IPS-15b (cell line): ENCODE measurements around the gene ELMOD2.
"Not testable (repeated sequence)": the region's sequence is repeated elsewhere in the genome, so short reads cannot be mapped to it uniquely, and the experiment has no call there.

Source experiments
- H3K27me3 ChIP-seq: one replicate; pipeline ENCODE4 v1.6.1; 2013; ENCODE audit warnings: low read length; ENCODE audit not compliant: control insufficient read depth, insufficient read depth
- H3K36me3 ChIP-seq: one replicate; pipeline ENCODE4 v1.6.1; 2013; ENCODE audit warnings: low read length; ENCODE audit not compliant: control insufficient read depth, insufficient read depth
- H3K4me1 ChIP-seq: one replicate; pipeline ENCODE4 v1.6.1; 2013; ENCODE audit warnings: mild to moderate bottlenecking, low read length; ENCODE audit not compliant: control insufficient read depth, insufficient read depth
- H3K4me3 ChIP-seq: one replicate; pipeline ENCODE4 v1.5.1; 2013; ENCODE audit warnings: low read depth, low read length
- H3K9ac ChIP-seq: one replicate; pipeline ENCODE4 v1.6.1; 2013; ENCODE audit warnings: low read depth, mild to moderate bottlenecking, low read length
- H3K9me3 ChIP-seq: one replicate; pipeline ENCODE4 v1.6.1; 2013; ENCODE audit warnings: mild to moderate bottlenecking, low read length; ENCODE audit not compliant: control insufficient read depth, insufficient read depth

ELMOD2 gene, protein sequence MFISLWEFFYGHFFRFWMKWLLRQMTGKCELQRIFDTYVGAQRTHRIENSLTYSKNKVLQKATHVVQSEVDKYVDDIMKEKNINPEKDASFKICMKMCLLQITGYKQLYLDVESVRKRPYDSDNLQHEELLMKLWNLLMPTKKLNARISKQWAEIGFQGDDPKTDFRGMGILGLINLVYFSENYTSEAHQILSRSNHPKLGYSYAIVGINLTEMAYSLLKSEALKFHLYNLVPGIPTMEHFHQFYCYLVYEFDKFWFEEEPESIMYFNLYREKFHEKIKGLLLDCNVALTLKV

DNA sequence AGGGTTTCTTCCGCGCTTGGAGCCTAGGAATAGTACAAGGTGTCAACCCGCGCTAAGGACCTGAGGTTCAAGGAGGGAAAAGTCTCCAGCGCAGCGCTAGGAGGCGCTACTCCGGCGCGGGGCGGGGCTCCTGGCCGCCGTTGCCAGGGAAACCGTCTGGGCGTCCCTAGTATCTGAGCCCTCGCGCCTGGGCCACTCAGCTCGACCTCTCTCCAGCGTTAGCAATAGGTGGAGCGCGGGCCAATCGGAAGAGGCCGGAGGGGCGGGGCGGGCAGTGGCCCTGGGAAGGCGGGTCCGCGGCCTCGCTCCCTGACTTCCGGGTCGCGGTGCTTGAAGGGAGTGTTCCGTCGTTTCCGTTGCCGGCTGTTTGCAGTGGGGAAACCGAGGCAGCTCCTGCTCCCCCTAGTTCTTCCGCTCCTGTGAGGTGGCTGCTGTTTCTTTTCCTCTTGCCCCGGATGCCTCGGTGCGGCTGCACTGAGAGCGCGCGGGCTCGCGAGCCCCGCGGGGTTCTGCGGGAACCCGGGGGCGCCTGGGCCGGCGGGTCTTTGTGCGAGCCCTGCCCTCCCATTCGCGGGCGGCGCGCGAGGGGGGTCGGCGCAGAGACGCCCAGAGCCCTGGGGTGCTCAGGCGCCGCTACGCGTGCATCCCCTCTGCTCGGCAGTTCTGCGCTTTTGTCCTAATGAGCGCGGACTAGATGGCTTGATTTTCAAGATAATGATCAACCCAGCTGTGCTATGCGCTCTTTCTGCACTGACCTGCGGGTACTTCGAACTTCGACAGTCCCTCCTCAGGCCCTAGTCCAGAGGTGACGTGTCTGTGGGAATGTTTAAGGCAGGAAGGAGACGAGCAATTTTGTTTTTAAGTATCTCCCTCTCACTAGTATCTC lies at the start of gene ELMOD2:
Gene ELMOD2, plus strand, starts transcription at position 312 of the 886 bp plus-strand sequence. CDS start 1,261 bp downstream, outside the sequence.
- H3K36me3 ChIP-seq, result no peaks in the 10 kb centered on the region
- no peaks in the 10 kb centered on the region for H3K9me3 ChIP-seq
- H3K9ac ChIP-seq, result peak within 1 kb of the TSS; percentile 88
- no peaks in the 10 kb centered on the region for H3K4me1 ChIP-seq
- peak within 1 kb of the TSS; percentile 99 for H3K4me3 ChIP-seq
- H3K27me3 ChIP-seq, result peaks cover 20% of the 10 kb centered on the region

DNA sequence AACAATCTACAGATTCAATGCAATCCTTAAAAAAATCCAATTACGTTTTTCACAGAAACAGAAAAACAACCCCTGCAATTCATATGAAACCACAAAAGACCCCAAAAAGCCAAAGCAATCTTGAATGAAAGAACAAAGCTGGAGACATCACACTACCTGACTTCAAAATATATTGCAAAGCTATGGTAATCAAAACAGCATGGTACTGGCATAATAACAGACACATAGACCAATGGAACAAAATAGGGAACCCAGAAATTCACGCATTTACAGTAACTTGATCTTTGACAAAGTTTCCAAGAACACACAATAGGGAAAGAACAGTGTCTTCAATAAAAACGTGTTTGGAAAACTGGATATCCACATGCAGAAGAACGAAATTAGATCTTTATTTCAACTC lies 40.5 kb upstream of the ELMOD2 start:
- no peaks in the 10 kb centered on the region for H3K4me1 ChIP-seq
- H3K9ac ChIP-seq, result no peak overlapping the region
- no peak overlapping the region for H3K4me3 ChIP-seq
- H3K27me3 ChIP-seq, result no peaks in the 10 kb centered on the region
- no peaks in the 10 kb centered on the region for H3K9me3 ChIP-seq
- H3K36me3 ChIP-seq, result no peaks in the 10 kb centered on the region

DNA sequence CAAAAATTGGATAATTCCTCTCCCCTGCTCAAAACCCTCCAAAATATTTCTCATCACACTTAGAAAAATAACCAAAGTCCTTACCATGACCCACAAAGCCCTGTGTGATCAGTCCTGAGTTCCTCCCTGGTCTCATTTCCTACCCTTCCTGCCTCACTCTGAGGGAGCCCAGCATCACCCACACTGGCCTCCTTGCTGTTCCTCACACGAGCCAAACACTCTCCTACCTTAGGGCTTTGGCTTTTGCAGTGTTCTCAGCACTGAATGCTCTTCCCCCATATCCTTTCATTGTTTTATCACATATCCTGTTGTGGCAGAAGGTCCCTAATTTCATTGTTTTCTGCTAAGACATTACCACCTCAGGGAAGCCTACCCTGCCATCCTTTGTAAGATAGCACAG lies 38.0 kb upstream of the ELMOD2 start:
- no peaks in the 10 kb centered on the region for H3K9me3 ChIP-seq
- no peak overlapping the region for H3K9ac ChIP-seq
- no peaks in the 10 kb centered on the region for H3K27me3 ChIP-seq
- no peaks in the 10 kb centered on the region for H3K36me3 ChIP-seq
- H3K4me3 ChIP-seq, result no peak overlapping the region
- H3K4me1 ChIP-seq, result no peaks in the 10 kb centered on the region

DNA sequence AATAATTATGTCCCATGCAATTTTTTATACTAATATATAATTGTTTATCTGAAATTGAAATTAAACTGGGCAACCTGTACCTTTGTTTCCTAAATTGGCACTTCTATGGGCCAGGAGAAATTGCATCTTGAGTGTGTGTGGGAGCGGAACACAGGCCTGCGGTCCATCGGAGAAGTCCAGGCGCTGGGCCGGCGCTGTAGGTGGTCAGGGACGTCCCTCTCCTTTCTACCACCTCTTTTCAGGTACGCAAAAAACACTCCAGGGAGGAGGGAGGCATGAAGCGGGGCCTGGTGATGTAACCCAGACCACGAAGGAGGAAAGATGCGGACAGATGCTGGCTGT lies 26.6 kb upstream of the ELMOD2 start:
- H3K4me3 ChIP-seq, result peak overlapping the region; percentile 62
- H3K4me1 ChIP-seq, result no peaks in the 10 kb centered on the region
- H3K9ac ChIP-seq, result no peak overlapping the region
- peaks cover 59% of the 10 kb centered on the region for H3K27me3 ChIP-seq
- no peaks in the 10 kb centered on the region for H3K36me3 ChIP-seq
- no peaks in the 10 kb centered on the region for H3K9me3 ChIP-seq

DNA sequence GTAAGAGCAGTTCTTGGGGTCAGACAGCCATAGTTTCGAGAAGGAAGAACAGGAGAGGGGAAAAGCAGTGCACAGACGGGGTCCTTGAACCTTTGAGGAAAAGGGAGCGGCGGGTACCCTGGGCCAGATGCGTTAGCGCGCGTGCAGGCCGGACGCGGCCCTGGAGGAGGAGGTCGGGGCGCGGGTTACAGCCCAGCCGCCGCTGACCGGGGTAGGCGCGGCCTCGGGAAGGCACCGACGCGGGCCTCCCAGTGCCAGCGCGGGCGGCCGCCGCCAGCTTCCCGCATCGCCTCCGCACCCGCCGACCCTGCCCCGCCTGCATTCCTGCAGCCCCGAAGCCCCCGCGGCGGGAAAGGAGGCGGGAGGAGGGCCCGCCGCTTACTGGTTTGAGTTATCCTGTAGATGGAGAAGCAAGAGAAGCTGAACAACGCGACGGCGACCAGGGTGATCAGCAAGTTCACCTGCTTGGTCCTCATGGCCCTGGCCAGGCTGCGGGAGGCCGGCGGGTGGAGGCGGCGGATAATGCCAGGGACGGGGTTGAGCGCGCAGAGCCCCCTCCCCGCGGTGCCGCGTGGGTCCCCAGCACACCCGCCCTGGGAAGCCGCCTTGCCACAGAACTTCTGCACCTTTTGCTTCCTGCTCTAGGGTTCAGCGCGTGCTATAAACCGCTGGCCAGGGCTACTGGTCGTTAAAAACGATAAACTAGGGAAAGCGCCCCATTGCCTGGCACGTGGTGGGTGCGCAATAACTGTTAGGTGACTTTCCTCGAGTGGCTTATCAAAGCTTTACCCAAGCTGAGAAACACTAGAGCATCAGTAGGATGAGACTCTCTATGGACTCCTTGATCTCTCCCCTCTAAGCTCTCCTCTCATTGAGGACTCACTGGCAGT lies 26.0 kb upstream of the ELMOD2 start, which contains the start of gene MGAT4D:
Gene MGAT4D, minus strand, starts transcription at position 547 of the 890 bp plus-strand sequence. Its CDS starts 71 bp downstream, at position 476.
- Histone ChIP-seq H3K4me3 (peak within 1 kb of the TSS; percentile 62), H3K36me3 (no peaks in the 10 kb centered on the region), H3K4me1 (no peaks in the 10 kb centered on the region), H3K9ac (no peak within 1 kb of the TSS), H3K9me3 (no peaks in the 10 kb centered on the region), H3K27me3 (peaks cover 59% of the 10 kb centered on the region)

DNA sequence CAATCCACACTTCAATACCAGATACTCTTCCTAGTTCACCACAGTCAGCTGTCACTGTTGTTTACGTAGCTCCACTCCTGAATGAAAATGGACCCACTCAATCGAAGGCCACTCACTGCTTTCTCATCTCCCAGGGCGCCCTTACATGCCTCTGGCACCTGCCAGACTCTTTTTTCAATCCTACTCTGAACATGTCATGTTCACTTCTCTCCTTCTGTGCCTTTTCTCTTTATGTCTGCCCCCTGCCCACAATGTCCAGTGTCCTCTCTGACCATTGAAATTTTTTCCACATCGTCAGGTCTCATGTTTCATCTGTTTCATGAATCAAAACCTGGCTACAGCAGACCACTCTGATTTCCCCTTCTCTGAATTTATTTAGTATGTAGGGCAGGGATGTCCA lies 24.6 kb upstream of the ELMOD2 start:
- Histone ChIP-seq H3K27me3 (peaks cover 59% of the 10 kb centered on the region), H3K36me3 (no peaks in the 10 kb centered on the region)

DNA sequence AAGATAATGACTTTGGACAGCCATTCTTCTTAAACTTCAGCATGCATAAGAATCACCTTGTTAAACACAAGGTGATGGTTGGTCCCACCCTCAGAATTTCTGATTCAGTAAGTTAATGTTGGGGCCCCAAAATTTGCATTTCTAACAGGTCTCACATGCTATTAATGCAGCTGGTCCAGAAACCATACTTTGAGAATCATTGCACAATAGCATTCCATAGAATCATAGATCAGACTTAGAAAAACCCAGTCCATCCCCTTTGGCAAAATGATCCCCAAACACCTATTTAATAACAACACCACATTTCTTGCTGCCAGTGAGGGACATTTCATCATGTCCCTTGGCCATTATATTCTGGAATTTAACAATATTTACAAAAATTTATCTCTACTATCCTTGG lies 19.7 kb upstream of the ELMOD2 start:
- Histone ChIP-seq H3K27me3 (peaks cover 28% of the 10 kb centered on the region), H3K9me3 (peaks cover 3% of the 10 kb centered on the region), H3K36me3 (no peaks in the 10 kb centered on the region), H3K9ac (no peak overlapping the region), H3K4me3 (no peak overlapping the region), H3K4me1 (no peaks in the 10 kb centered on the region)

More for the DNA sequence above, 24.6 kb upstream of the ELMOD2 start:
- H3K9ac ChIP-seq, result no peak overlapping the region
- H3K9me3 ChIP-seq, result no peaks in the 10 kb centered on the region
- H3K4me3 ChIP-seq, result no peak overlapping the region
- H3K4me1 ChIP-seq, result no peaks in the 10 kb centered on the region

DNA sequence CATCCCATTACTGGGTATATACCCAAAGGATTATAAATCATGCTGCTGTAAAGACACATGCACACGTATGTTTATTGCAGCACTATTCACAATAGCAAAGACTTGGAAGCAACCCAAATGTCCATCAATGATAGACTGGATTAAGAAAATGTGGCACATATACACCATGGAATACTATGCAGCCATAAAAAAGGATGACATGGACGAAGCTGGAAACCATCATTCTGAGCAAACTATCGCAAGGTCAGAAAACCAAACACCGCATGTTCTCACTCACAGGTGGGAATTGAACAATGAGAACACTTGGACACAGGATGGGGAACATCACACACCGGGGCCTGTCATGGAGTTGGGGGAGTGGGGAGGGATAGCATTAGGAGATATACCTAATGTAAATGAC lies 10.2 kb upstream of the ELMOD2 start:
- H3K36me3 ChIP-seq, H3K9me3 ChIP-seq, H3K9ac ChIP-seq, H3K4me3 ChIP-seq, H3K4me1 ChIP-seq, H3K27me3 ChIP-seq: not testable (repeated sequence)

DNA sequence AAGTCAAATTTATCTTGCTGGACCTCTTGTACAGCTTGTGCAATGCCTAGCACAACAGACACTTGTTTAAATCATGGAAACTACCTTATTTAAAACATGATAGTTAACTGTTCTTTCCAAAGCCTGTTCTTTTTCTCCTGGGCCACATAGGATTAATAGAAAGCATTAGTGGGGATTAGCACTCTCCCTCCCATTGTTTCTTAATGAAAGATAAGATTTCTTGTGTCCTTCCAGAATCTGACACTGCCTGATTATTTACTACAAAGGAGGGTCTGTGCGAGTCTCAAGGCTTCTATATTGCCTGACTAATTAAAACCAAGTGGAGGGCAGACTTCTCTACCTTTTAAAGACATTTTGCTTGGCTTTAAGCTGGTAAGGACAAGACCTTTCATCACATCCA lies 8.5 kb upstream of the ELMOD2 start:
- H3K27me3 ChIP-seq, result no peaks in the 10 kb centered on the region
- no peaks in the 10 kb centered on the region for H3K9me3 ChIP-seq
- no peak overlapping the region for H3K9ac ChIP-seq
- H3K36me3 ChIP-seq, result no peaks in the 10 kb centered on the region
- no peaks in the 10 kb centered on the region for H3K4me1 ChIP-seq
- H3K4me3 ChIP-seq, result no peak overlapping the region

DNA sequence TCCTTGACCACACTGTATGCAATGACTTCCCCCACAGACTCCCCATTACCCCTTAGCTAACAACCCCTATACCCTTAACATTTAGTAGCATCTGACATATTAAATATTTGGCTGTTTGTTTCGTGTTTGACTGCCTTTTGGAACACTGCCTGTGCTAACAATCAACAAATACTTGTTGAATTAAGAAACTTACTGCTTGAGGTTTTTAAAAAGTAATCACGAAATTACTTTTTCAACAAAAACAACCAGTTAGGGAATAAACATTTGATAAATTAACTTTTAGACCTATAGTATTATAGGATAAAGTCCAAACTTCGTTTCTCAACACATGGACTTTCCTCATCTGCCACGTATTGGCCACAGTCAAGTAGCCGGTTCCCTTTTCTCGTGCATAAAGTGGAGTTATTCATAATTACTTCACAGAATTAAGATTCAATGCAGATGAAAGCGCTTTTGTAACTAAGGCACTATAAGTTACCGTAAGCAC lies 555 bp upstream of the ELMOD2 start:
- no peak overlapping the region for H3K4me3 ChIP-seq
- no peaks in the 10 kb centered on the region for H3K36me3 ChIP-seq
- H3K9me3 ChIP-seq, result no peaks in the 10 kb centered on the region
- H3K4me1 ChIP-seq, result no peaks in the 10 kb centered on the region
- no peak overlapping the region for H3K9ac ChIP-seq
- H3K27me3 ChIP-seq, result peaks cover 20% of the 10 kb centered on the region

DNA sequence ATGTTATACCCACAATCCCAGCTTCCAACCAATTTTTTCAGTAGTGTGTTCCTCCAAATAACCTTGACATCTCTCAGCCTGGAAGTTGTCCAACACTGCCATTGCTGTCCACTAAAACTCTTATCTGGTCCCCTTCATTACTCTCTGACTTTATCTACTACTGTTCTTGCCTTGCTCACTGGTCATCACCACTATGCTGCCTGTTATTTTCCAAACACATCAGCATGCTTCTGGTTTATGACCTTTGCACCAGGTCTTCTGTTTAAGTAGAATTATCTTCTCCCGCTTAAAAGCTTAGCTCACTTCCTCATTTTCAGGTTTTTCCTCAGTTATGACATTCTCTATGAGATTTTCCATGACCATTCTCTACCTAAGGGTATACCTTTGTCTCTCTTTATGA lies 5.5 kb downstream of the ELMOD2 start:
- no peak overlapping the region for H3K4me3 ChIP-seq
- no peaks in the 10 kb centered on the region for H3K9me3 ChIP-seq
- H3K36me3 ChIP-seq, result no peaks in the 10 kb centered on the region
- no peaks in the 10 kb centered on the region for H3K27me3 ChIP-seq
- H3K4me1 ChIP-seq, result no peaks in the 10 kb centered on the region
- no peak overlapping the region for H3K9ac ChIP-seq
